K562 (cell line): ENCODE results near the gene SLC2A8. TPM values are rescaled to one million over a fixed set of nuclear protein-coding genes. Genes with fewer than 3 reads are reported as not detected.
A peak's percentile ranks its signal among the peaks of the same experiment; 100 is the strongest.

Experiments
- ATAC-seq: fragments of 200-7000 bp; cut with Tn5 transposase; 3 replicates; pipeline ENCODE4 v1.9.1; 2020; ENCODE audit warnings: moderate library complexity
- BruUV-seq: library from RNA; stranded (reverse); fragments of 400-500 nt; replicated peaks from 2 replicates; lab custom pipeline; 2021; lab: Mats Ljungman, UMichigan
- CTCF ChIA-PET: fragments of 300-600 bp; formaldehyde crosslinking; extraction: SDS; loops from one replicate; lab custom pipeline; 2021; ENCODE audit warnings: low intra/inter-chr PET ratio; lab: Yijun Ruan, JAX
- POLR2A ChIA-PET: fragments of 300-600, 350-650 bp; sonication (Branson Sonifier 250); formaldehyde crosslinking; extraction: SDS; loops from one replicate; lab custom pipeline; 2021; ENCODE audit warnings: antibody characterized with exemption, inconsistent platforms; lab: Yijun Ruan, JAX
- DNase-seq, 4 experiments: peaks; one replicate each; pipeline versions ENCODE4 v3.0.0 to v3.0.0-alpha.2; 2011 to 2018; ENCODE audit warnings: low spot score in 3 of 4, mixed read lengths in 3 of 4; ENCODE audit errors: extremely low read depth in 1 of 4
- FAIRE-seq: peaks from 2 replicates; lab custom pipeline; 2011; peaks lifted over from hg19 to GRCh38; lab: Jason Lieb, UNC
- H2AFZ ChIP-seq: 2 replicates; pipeline ENCODE4 v1.6.0; 2011; ENCODE audit warnings: low read depth, low read length, control low read depth, inconsistent platforms
- H3K27ac ChIP-seq: fragments of 200-600 bp; 3 replicates; pipeline ENCODE4 v1.8.0; 2011; ENCODE audit warnings: low read depth, mild to moderate bottlenecking, control low read depth, inconsistent platforms, low read length, moderate library complexity, mixed read lengths; ENCODE audit errors: extremely low read depth
- H3K27me3 ChIP-seq, 2 experiments: fragments of 300-600 bp in 1 of 2; 2 replicates in 1 of 2; 3 replicates in 1 of 2; pipeline versions ENCODE4 v1.6.0 to v1.8.0; 2011; ENCODE audit warnings: inconsistent platforms in 2 of 2, low read length in 2 of 2, mild to moderate bottlenecking in 1 of 2, mixed read lengths in 1 of 2, moderate library complexity in 1 of 2; ENCODE audit not compliant: control insufficient read depth in 2 of 2, insufficient read depth in 2 of 2
- H3K36me3 ChIP-seq: fragments of 300-600 bp; 3 replicates; pipeline ENCODE4 v1.8.0; 2011; ENCODE audit warnings: mild to moderate bottlenecking, low read length, inconsistent platforms; ENCODE audit not compliant: control insufficient read depth, insufficient read depth
- H3K4me1 ChIP-seq, 2 experiments: fragments of 200-600 bp in 1 of 2; replicated peaks in 1 of 2; 2 replicates in 1 of 2; 3 replicates in 1 of 2; pipeline versions ENCODE4 v1.5.1 to v1.8.0; 2011; ENCODE audit warnings: inconsistent platforms in 2 of 2, low read length in 2 of 2, mild to moderate bottlenecking in 1 of 2, mixed read lengths in 1 of 2, moderate library complexity in 1 of 2; ENCODE audit not compliant: control insufficient read depth in 2 of 2, insufficient read depth in 2 of 2
- H3K4me2 ChIP-seq: 2 replicates; pipeline ENCODE4 v1.6.1; 2011; ENCODE audit warnings: low read length, control low read depth, inconsistent platforms, mixed read lengths; ENCODE audit not compliant: insufficient read depth
- H3K4me3 ChIP-seq: fragments of 200-600 bp; sonication (generic), shearing (Covaris generic); 2 replicates; pipeline ENCODE4 v1.5.1; 2016; ENCODE audit warnings: control low read depth, inconsistent platforms
- H3K79me2 ChIP-seq: fragments of 200-600 bp; 3 replicates; pipeline ENCODE4 v1.8.0; 2011; ENCODE audit warnings: low read length, inconsistent platforms; ENCODE audit not compliant: control insufficient read depth, insufficient read depth
- H3K9ac ChIP-seq, 2 experiments: 2 replicates each; pipeline versions ENCODE4 v1.6.0 to v1.6.1; 2011; ENCODE audit warnings: low read depth in 2 of 2, low read length in 2 of 2, control low read depth in 1 of 2, inconsistent platforms in 1 of 2, mild to moderate bottlenecking in 1 of 2, mixed read lengths in 1 of 2; ENCODE audit not compliant: insufficient read depth in 1 of 2
- H3K9me1 ChIP-seq: one replicate; pipeline ENCODE4 v1.6.0; 2011; ENCODE audit warnings: inconsistent platforms, mild to moderate bottlenecking, low read length, moderate library complexity; ENCODE audit not compliant: control insufficient read depth, insufficient read depth
- H3K9me3 ChIP-seq: replicated peaks from 2 replicates; pipeline ENCODE4 v1.5.1; 2011; ENCODE audit warnings: low read depth, low read length, inconsistent platforms; ENCODE audit not compliant: control insufficient read depth, insufficient read depth
- H4K20me1 ChIP-seq: replicated peaks from 2 replicates; pipeline ENCODE4 v1.6.1; 2011; ENCODE audit warnings: low read length, inconsistent platforms, mixed read lengths; ENCODE audit not compliant: control insufficient read depth, insufficient read depth
- CEBPZ ChIP-seq: fragments of 150-350 bp; IDR thresholded peaks from 2 replicates; pipeline ENCODE4 v1.6.1; 2014; ENCODE audit warnings: low read depth, mild to moderate bottlenecking, low read length, borderline replicate concordance
- CREM ChIP-seq: IDR thresholded peaks from 2 replicates; pipeline ENCODE4 v1.6.1; 2014; ENCODE audit warnings: antibody characterized with exemption, low read depth
- ELK3 ChIP-seq: fragments of 450-650 bp; formaldehyde crosslinking; IDR thresholded peaks from 2 replicates; pipeline ENCODE4 v1.4.0; 2020; ENCODE audit warnings: mild to moderate bottlenecking
- NFE2 ChIP-seq: IDR thresholded peaks from 2 replicates; pipeline ENCODE4 v1.6.1; 2014; ENCODE audit warnings: antibody characterized with exemption, low read depth
- RFX7 ChIP-seq: fragments of 250-450 bp; sonication (Bioruptor Pico); IDR thresholded peaks from 2 replicates; pipeline ENCODE4 v1.5.1; 2021; ENCODE audit warnings: mild to moderate bottlenecking
- RNF2 ChIP-seq: sonication (generic); IDR thresholded peaks from 2 replicates; pipeline ENCODE4 v1.6.1; 2016
- THAP7 ChIP-seq: fragments of 250-450 bp; sonication (Bioruptor Pico); IDR thresholded peaks from 2 replicates; pipeline ENCODE4 v1.5.0; 2021
- ZNF165 ChIP-seq: fragments of 250-450 bp; sonication (Bioruptor Pico); IDR thresholded peaks from 2 replicates; pipeline ENCODE4 v1.4.0; 2020; ENCODE audit warnings: borderline replicate concordance
- ZNF280B ChIP-seq: fragments of 250-450 bp; sonication (Bioruptor Pico); IDR thresholded peaks from 2 replicates; pipeline ENCODE4 v1.5.1; 2021; ENCODE audit warnings: mild to moderate bottlenecking
- ZNF324 ChIP-seq: fragments of 250-450 bp; sonication (Bioruptor Pico); IDR thresholded peaks from 2 replicates; pipeline ENCODE4 v1.4.0; 2020; ENCODE audit warnings: mild to moderate bottlenecking
- WGBS: fragments of 100-300 bp; shearing (Covaris generic); methylation state at CpG from one replicate; pipeline ENCODE4 v1.1.6; 2016; ENCODE audit warnings: low coverage, mixed read lengths; ENCODE audit not compliant: insufficient coverage; ENCODE audit errors: missing lambda C conversion rate; 5-methylcytosine and 5-hydroxymethylcytosine counted together
- in situ Hi-C: fragments of 300-500 bp; cut with MboI; formaldehyde crosslinking; loops from 4 replicates; pipeline ENCODE4 v1.15.0; 2018; ENCODE audit warnings: inconsistent platforms, mixed read lengths
- intact Hi-C: fragments of 100-400 bp; cut with micrococcal nuclease; formaldehyde crosslinking; loops from 2 replicates; pipeline ENCODE4 v1.14.2; 2022
- polyA plus RNA-seq, 8 experiments: library from polyadenylated mRNA; depleted of rRNA in 4 of 8; stranded (reverse) in 5 of 8; unstranded in 3 of 8; fragments of >200 nt; fragmentation: Nextera tagmentation in 2 of 8; fragmentation: Illumina TruSeq in 1 of 8; extraction: Ambion mirVana in 2 of 8; extraction: Trizol in 1 of 8; gene quantifications; 2 replicates each; pipeline versions ENCODE4 v1.2.1 to v1.2.3, GENCODE V29; 2011 to 2014; ENCODE audit warnings: inconsistent platforms in 1 of 8, missing spikeins in 1 of 8
- total RNA-seq, 7 experiments: library from RNA; depleted of rRNA in 6 of 7; stranded (reverse); fragments of >200 nt in 6 of 7; fragmentation: Illumina TruSeq in 2 of 7; extraction: Trizol in 2 of 7; gene quantifications; 2 replicates each; pipeline versions ENCODE4 v1.2.1 to v1.2.3, GENCODE V29; 2011 to 2021; ENCODE audit warnings: low replicate concordance in 1 of 7
- TF ChIP-seq, protein P1 (sequence below): sonication (generic); formaldehyde crosslinking; IDR thresholded peaks from 2 replicates; pipeline ENCODE4 v1.8.0; 2022; ENCODE audit warnings: mild to moderate bottlenecking, missing genetic modification reagents

Gene SLC2A8
- total and polyA plus RNA-seq, 9 of the 15 experiments (the other 6 are each of a cell fraction or from before 2014, with no cell fraction given) = 0.13 to 12.9 (median 5.2) TPM

GRCh38 chr9:127402401-127403090, 5.6 kb downstream of the SLC2A8 start (continued):
- TF ChIP-seq THAP7 (CRISPR knock-in tag) (no peak), NFE2 (no peak), RFX7 (CRISPR knock-in tag) (no peak)

- no peaks in the 10 kb centered on the region for H3K36me3 ChIP-seq
- ATAC-seq (no peak), FAIRE-seq (no peak), DNase-seq (no peak)
- ChIA-PET POLR2A (interaction anchor here (0.5 kb wide), 1 partner anchor 16 kb away, joined by 3 read pairs; no protein-coding TSS in a partner anchor), CTCF (no interaction called here)
- in situ Hi-C loops = no loop called here
- no peaks in the 10 kb centered on the region for H3K27me3 ChIP-seq
- no peak overlapping the region for H3K4me3 ChIP-seq
- no peaks in the 10 kb centered on the region for H3K9me3 ChIP-seq
- H3K4me2 ChIP-seq = no peak overlapping the region
- no peak overlapping the region for H3K27ac ChIP-seq
- H3K9ac ChIP-seq = peak overlapping the region in 1 of 2 experiments; percentile 28; a peak in 1 of 4 replicates
- H3K79me2 ChIP-seq = no peaks in the 10 kb centered on the region
- H3K9me1 ChIP-seq = peaks cover 6% of the 10 kb centered on the region
- H2AFZ ChIP-seq = no peak overlapping the region
- 82% methylated on average over 17 of the region's 22 CpGs for WGBS
- BruUV-seq = no TSS peak
- H3K4me1 ChIP-seq = peaks cover 2 to 40% of the 10 kb centered on the region in 2 experiments; a peak in 4 of 5 replicates
- intact Hi-C loops = no loop called here
- no peaks in the 10 kb centered on the region; the same call in 1 of the 2 replicates for H4K20me1 ChIP-seq
- TF ChIP-seq ZNF280B (CRISPR knock-in tag) = no peak
- no peak for TF ChIP-seq ZNF165 (CRISPR knock-in tag)
- TF ChIP-seq, protein P1, sequence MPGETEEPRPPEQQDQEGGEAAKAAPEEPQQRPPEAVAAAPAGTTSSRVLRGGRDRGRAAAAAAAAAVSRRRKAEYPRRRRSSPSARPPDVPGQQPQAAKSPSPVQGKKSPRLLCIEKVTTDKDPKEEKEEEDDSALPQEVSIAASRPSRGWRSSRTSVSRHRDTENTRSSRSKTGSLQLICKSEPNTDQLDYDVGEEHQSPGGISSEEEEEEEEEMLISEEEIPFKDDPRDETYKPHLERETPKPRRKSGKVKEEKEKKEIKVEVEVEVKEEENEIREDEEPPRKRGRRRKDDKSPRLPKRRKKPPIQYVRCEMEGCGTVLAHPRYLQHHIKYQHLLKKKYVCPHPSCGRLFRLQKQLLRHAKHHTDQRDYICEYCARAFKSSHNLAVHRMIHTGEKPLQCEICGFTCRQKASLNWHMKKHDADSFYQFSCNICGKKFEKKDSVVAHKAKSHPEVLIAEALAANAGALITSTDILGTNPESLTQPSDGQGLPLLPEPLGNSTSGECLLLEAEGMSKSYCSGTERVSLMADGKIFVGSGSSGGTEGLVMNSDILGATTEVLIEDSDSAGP = no peak
- no peak for TF ChIP-seq ZNF324 (CRISPR knock-in tag)
- TF ChIP-seq CEBPZ = no peak
- no peak for TF ChIP-seq CREM
- TF ChIP-seq RNF2 = no peak
- TF ChIP-seq ELK3 (CRISPR knock-in tag) = no peak
Measured at GRCh38 chr9:127403507-127404192, 6.7 kb downstream of the SLC2A8 start.
